Neutrophil (primary cell): ENCODE results near the gene GOSR2.
A peak's percentile ranks its signal among the peaks of the same experiment; 100 is the strongest.

Source experiments
- H3K27ac ChIP-seq: fragments of 200-600 bp; sonication (generic); 2 replicates; pipeline ENCODE4 v1.5.1; 2016; ENCODE audit warnings: mild to moderate bottlenecking, moderate library complexity
- H3K27me3 ChIP-seq: fragments of 200-600 bp; sonication (generic); 2 replicates; pipeline ENCODE4 v1.6.0; 2016; ENCODE audit warnings: mild to moderate bottlenecking
- H3K36me3 ChIP-seq: fragments of 200-600 bp; sonication (generic); 2 replicates; pipeline ENCODE4 v1.5.1; 2017
- H3K4me1 ChIP-seq, 2 experiments: fragments of 200-600 bp in 1 of 2; sonication (generic) in 1 of 2; 1 replicate in 1 of 2; 2 replicates in 1 of 2; pipeline versions ENCODE4 v1.5.1 to v1.6.1; 2013 to 2016; ENCODE audit warnings: low read depth in 1 of 2, low read length in 1 of 2, mild to moderate bottlenecking in 1 of 2, moderate library complexity in 1 of 2; ENCODE audit not compliant: control insufficient read depth in 1 of 2, insufficient read depth in 1 of 2
- H3K4me3 ChIP-seq, 2 experiments: fragments of 200-600 bp in 1 of 2; sonication (generic) in 1 of 2; 1 replicate in 1 of 2; 2 replicates in 1 of 2; pipeline ENCODE4 v1.5.1; 2013 to 2016; ENCODE audit warnings: low read depth in 1 of 2, low read length in 1 of 2, mild to moderate bottlenecking in 1 of 2, moderate library complexity in 1 of 2
- H3K9me3 ChIP-seq: fragments of 200-600 bp; sonication (generic); 2 replicates; pipeline ENCODE4 v1.5.1; 2016
- TF ChIP-seq, protein P1 (sequence below): fragments of 200-600 bp; sonication (generic); IDR thresholded peaks from 2 replicates; pipeline ENCODE4 v1.5.1; 2016; ENCODE audit warnings: antibody characterized with exemption

The GOSR2 gene

DNA sequence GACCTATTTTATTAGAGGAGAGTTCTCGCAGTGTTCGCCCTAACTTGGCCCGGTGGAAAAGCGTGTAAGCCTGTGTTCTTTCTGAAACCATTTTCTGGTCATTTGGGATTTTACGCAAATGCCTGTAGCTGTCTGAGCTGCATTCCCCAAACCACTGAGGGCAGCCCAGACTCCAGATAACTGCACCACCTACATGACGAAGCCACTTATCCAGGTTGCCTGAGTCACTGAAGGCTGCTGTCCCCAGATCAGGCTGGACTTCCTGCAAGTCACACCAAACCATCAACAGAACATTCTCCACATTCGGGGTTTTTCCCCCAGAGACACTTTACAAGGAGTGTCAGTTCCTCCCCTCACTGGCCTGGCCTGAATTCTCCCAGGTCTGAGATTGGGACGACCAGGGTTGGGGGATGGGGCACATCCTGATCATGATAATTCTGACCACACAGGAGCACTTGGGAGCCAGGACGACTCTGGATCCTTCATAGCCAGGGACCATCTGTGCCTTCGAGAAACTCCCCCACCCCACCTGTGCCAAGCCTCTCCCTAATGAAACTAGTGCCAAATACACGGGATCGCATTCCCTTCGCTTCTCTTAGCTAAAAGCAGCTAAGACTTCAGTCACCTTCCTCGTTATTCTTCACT is 53.8 kb downstream of the GOSR2 start:
- Histone ChIP-seq H3K27ac (no peak overlapping the region), H3K36me3 (no peaks in the 10 kb centered on the region), H3K4me3 (no peak overlapping the region), H3K9me3 (no peaks in the 10 kb centered on the region), H3K27me3 (peaks cover 69% of the 10 kb centered on the region), H3K4me1 (peaks cover 5 to 11% of the 10 kb centered on the region in 2 experiments)
- TF ChIP-seq, protein P1, sequence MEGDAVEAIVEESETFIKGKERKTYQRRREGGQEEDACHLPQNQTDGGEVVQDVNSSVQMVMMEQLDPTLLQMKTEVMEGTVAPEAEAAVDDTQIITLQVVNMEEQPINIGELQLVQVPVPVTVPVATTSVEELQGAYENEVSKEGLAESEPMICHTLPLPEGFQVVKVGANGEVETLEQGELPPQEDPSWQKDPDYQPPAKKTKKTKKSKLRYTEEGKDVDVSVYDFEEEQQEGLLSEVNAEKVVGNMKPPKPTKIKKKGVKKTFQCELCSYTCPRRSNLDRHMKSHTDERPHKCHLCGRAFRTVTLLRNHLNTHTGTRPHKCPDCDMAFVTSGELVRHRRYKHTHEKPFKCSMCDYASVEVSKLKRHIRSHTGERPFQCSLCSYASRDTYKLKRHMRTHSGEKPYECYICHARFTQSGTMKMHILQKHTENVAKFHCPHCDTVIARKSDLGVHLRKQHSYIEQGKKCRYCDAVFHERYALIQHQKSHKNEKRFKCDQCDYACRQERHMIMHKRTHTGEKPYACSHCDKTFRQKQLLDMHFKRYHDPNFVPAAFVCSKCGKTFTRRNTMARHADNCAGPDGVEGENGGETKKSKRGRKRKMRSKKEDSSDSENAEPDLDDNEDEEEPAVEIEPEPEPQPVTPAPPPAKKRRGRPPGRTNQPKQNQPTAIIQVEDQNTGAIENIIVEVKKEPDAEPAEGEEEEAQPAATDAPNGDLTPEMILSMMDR: no peak

DNA sequence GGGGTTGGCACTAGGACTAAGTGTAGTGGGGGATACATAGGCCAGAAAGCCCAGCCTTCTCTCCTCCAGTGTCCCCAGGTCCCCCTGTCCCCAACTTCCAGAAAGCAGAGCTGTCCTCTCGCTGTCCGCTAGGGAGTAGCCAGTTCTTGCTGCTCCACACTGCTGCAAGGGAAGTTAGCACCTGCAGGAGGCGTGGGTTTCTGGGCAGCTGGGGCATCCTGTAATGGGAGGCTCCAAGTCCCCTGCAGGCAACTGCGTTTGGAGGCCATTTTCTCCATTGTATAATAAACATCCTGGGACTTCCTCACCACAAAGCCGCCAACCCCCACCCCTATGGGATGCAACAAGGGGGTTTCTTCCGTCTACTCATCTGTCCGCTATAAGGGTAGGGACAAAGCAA is 54.4 kb downstream of the GOSR2 start:
- peaks cover 72% of the 10 kb centered on the region for H3K27me3 ChIP-seq

DNA sequence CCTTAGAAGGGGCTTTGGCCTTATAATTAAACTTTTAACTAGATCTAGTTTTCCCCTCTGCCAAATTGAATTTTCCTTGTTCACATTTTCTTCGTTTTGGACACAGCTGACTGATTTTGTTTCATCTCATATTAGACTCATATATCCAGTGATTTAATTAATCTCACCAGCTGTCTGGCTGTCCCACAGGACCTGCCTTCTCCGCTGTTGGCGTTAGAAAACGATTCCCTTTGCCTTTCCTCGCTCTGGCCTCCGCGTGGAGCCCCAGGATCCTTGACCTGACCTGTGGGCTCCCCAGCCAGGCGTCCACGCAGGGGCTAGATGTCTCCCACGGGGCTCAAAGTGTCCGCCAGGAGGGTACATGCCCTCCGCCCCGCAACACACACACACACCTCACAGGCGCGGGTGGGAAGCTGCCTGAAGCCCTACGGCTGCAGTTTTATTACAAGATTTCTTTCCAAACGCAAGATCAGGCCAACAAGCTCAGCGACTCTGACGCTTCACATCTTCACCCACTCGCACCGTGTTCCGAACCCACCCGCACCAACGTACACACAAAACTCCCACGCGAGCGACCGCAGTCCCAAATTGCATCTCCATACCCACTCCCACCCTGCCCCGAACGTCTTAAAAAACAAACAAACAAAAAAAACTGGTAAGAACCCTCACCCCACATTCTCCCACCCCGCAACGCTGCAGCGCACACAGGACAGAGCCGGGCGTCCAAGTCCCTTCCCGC is 55.0 kb downstream of the GOSR2 start:
- peaks cover 78% of the 10 kb centered on the region for H3K27me3 ChIP-seq
- no peaks in the 10 kb centered on the region for H3K9me3 ChIP-seq
- TF ChIP-seq, protein P1: no peak
- no peak overlapping the region for H3K4me3 ChIP-seq
- H3K27ac ChIP-seq: no peak overlapping the region
- no peaks in the 10 kb centered on the region for H3K36me3 ChIP-seq
- H3K4me1 ChIP-seq: peaks cover 5 to 11% of the 10 kb centered on the region in 2 experiments

More for the DNA sequence above, 54.4 kb downstream of the GOSR2 start:
- Histone ChIP-seq H3K4me1 (peaks cover 5 to 11% of the 10 kb centered on the region in 2 experiments), H3K27ac (no peak overlapping the region), H3K36me3 (no peaks in the 10 kb centered on the region), H3K4me3 (no peak overlapping the region), H3K9me3 (no peaks in the 10 kb centered on the region)
- TF ChIP-seq, protein P1: no peak

DNA sequence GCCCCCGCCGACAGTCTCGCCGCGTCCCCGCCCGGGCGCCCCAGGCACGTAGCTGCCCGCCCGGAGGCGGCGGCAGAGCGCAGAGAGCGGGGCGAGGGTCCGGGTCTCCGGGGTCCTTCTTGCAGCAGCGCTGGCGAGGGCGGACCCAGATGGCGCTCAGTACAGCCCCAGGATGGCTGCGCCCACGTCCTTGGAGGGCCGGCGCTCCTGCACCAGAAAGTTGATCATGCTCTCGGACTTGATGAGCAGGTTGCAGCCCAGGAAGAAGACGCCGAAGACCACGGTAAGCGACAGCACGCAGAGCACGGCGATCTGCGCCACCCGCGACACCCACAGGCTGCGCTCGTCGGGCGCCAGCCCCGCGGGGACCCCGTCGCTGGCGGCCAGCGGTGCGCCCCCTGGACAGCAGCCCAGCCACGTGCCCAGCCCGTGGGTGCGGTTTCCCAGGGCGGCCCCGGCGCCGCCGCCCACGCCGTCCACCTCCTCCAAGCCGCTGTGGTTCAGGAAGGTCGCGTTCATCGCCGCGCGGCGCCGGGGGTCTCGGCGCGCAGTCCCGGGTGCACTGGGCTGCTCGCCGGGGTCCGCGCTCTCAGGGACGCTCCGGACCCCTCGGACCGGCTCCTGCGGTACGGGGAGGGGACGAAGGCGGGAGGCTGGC is 55.7 kb downstream of the GOSR2 start:
- Histone ChIP-seq H3K4me1 (peaks cover 5 to 11% of the 10 kb centered on the region in 2 experiments), H3K27ac (no peak overlapping the region), H3K27me3 (peaks cover 79% of the 10 kb centered on the region), H3K4me3 (peak overlapping the region in 1 of 2 experiments; percentile 14), H3K9me3 (no peaks in the 10 kb centered on the region), H3K36me3 (no peaks in the 10 kb centered on the region)
- TF ChIP-seq, protein P1: no peak

DNA sequence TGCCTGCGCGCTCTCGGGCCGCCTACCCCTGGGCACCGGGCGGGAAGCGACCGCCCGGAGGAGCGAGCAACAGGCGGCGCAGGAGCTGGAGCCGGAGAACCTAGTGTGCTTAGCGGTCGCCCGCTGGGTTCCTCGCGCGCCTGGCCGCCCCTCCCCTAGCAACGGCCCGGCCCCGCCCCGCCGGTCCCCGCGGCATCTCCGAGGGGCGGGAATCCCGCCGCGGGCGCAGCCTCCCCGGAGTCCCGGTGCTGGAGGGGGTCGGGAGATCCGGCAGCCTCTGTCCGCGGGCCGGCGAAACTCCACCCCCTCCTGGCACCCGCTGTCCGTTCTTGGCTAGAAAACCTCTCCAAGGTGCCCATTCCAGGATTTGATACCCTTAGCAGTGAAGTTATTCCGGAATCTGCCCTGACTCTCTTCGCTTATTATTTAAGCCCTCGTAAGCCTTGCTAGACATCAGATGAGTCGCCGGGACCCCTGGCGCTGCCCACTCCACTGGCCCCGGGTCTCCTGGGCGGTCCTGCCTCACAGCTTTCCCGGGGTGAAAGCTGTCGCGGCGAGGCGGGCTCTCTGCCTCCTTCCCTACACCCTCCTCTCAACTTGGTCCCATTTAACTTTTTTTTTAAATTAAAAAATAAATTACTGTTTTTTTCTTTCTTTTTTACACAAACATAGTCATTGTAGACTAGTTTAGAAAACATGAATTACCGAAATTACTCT is 56.3 kb downstream of the GOSR2 start, which contains the start of gene RPRML:
Gene RPRML (minus strand): TSS at position 107 of the 717 bp plus-strand sequence. CDS start 246 bp downstream, outside the sequence.
- TF ChIP-seq, protein P1: no peak
- H3K27me3 ChIP-seq: peaks cover 79% of the 10 kb centered on the region
- H3K4me3 ChIP-seq: peak within 1 kb of the TSS in 1 of 2 experiments; percentile 14
- H3K36me3 ChIP-seq: no peaks in the 10 kb centered on the region
- no peak within 1 kb of the TSS for H3K27ac ChIP-seq
- H3K9me3 ChIP-seq: no peaks in the 10 kb centered on the region
- peaks cover 5 to 11% of the 10 kb centered on the region in 2 experiments for H3K4me1 ChIP-seq
